A549 (cell line): Measurements from ENCODE around the gene PRR15L. TPM values are rescaled to one million over a fixed set of nuclear protein-coding genes. Genes with fewer than 3 reads are reported as not detected.

ENCODE experiments used
- ATAC-seq, 2 experiments: fragments of 200-7000 bp in 1 of 2; fragments of >200 bp in 1 of 2; cut with Nextera tagmentation in 1 of 2; cut with Tn5 transposase in 1 of 2; 3 replicates each; pipeline versions ENCODE4 v1.8.0 to v1.9.1; 2018 to 2020; ENCODE audit warnings: mild to moderate bottlenecking in 1 of 2, moderate library complexity in 1 of 2
- CTCF ChIA-PET: fragments of 300-600 bp; sonication (Branson Sonifier 250); formaldehyde crosslinking; extraction: SDS; loops from one replicate; lab custom pipeline; 2021; ENCODE audit warnings: antibody characterized with exemption, inconsistent platforms; lab: Yijun Ruan, JAX
- POLR2A ChIA-PET: fragments of 350-600 bp; formaldehyde crosslinking; extraction: SDS; loops from one replicate; lab custom pipeline; 2021; ENCODE audit warnings: antibody characterized with exemption, inconsistent platforms; lab: Yijun Ruan, JAX
- DNase-seq, 2 experiments: peaks; one replicate each; pipeline versions ENCODE4 v3.0.0 to v3.0.0-alpha.2; 2011 to 2016; ENCODE audit warnings: low read depth in 1 of 2, low spot score in 1 of 2
- FAIRE-seq: peaks from 2 replicates; lab custom pipeline; 2011; peaks lifted over from hg19 to GRCh38; lab: Jason Lieb, UNC
- H3K27ac ChIP-seq, 2 experiments: fragments of >200 bp; sonication (Bioruptor Twin); formaldehyde crosslinking; 3 replicates each; pipeline ENCODE4 v1.5.1; 2016 to 2017
- H3K4me1 ChIP-seq: fragments of >200 bp; sonication (Bioruptor Twin); formaldehyde crosslinking; 3 replicates; pipeline ENCODE4 v1.6.1; 2016
- H3K4me2 ChIP-seq: fragments of >200 bp; sonication (Bioruptor Twin); formaldehyde crosslinking; 3 replicates; pipeline ENCODE4 v1.6.1; 2016
- H3K4me3 ChIP-seq: fragments of >200 bp; sonication (Bioruptor Twin); formaldehyde crosslinking; 3 replicates; pipeline ENCODE4 v1.5.1; 2016
- H3K9me3 ChIP-seq: fragments of >200 bp; sonication (Bioruptor Twin); formaldehyde crosslinking; 3 replicates; pipeline ENCODE4 v1.6.1; 2016
- ATOH8 ChIP-seq: fragments of 250-450 bp; sonication (Bioruptor Pico); IDR thresholded peaks from 2 replicates; pipeline ENCODE4 v1.5.0; 2020; ENCODE audit warnings: low read depth, mild to moderate bottlenecking, moderate library complexity
- BHLHE40 ChIP-seq: IDR thresholded peaks from 2 replicates; pipeline ENCODE4 v1.6.1; 2012; ENCODE audit warnings: low read depth, low read length, inconsistent platforms
- CBX8 ChIP-seq: fragments of 200-600 bp; sonication (generic); IDR thresholded peaks from 2 replicates; pipeline ENCODE4 v1.6.1; 2016
- CHD2 ChIP-seq: fragments of 150-350 bp; IDR thresholded peaks from 2 replicates; pipeline ENCODE4 v1.6.1; 2014; ENCODE audit warnings: low read length; ENCODE audit not compliant: partially characterized antibody
- CHD4 ChIP-seq: fragments of 200-600 bp; sonication (generic); IDR thresholded peaks from 2 replicates; pipeline ENCODE4 v1.6.1; 2016; ENCODE audit warnings: antibody characterized with exemption, mild to moderate bottlenecking, borderline replicate concordance
- EHF ChIP-seq: fragments of 250-450 bp; sonication (Bioruptor Pico); IDR thresholded peaks from 2 replicates; pipeline ENCODE4 v1.5.0; 2020; ENCODE audit warnings: mild to moderate bottlenecking
- ELK1 ChIP-seq: fragments of 150-350 bp; IDR thresholded peaks from 2 replicates; pipeline ENCODE4 v1.6.1; 2014; ENCODE audit warnings: low read depth, mild to moderate bottlenecking, low read length
- EP300 ChIP-seq, 2 experiments: fragments of >200 bp; sonication (Bioruptor Twin); formaldehyde crosslinking; IDR thresholded peaks; 2 replicates in 1 of 2; 3 replicates in 1 of 2; pipeline ENCODE4 v1.6.1; 2016 to 2017
- FOSL2 ChIP-seq, 2 experiments: fragments of 450-650 bp in 1 of 2; fragments of >200 bp in 1 of 2; sonication (Bioruptor Twin) in 1 of 2; formaldehyde crosslinking; IDR thresholded peaks; 2 replicates each; pipeline versions ENCODE4 v1.5.0 to v1.6.1; 2016 to 2020; ENCODE audit warnings: mild to moderate bottlenecking in 1 of 2, moderate library complexity in 1 of 2
- FOXS1 ChIP-seq: fragments of 250-450 bp; sonication (Bioruptor Pico); IDR thresholded peaks from 2 replicates; pipeline ENCODE4 v1.5.0; 2020; ENCODE audit warnings: mild to moderate bottlenecking, moderate library complexity
- HDAC2 ChIP-seq: fragments of 200-600 bp; sonication (generic); IDR thresholded peaks from 2 replicates; pipeline ENCODE4 v1.6.1; 2016
- HEYL ChIP-seq: fragments of 250-450 bp; sonication (Bioruptor Pico); IDR thresholded peaks from 2 replicates; pipeline ENCODE4 v1.8.0; 2021; ENCODE audit warnings: mild to moderate bottlenecking, moderate library complexity
- HOXA7 ChIP-seq: fragments of 250-450 bp; sonication (Bioruptor Pico); IDR thresholded peaks from 2 replicates; pipeline ENCODE4 v1.5.0; 2020; ENCODE audit warnings: mild to moderate bottlenecking, moderate library complexity
- KDM5A ChIP-seq: fragments of 200-600 bp; sonication (generic); IDR thresholded peaks from 2 replicates; pipeline ENCODE4 v1.6.1; 2016; ENCODE audit warnings: antibody characterized with exemption, mild to moderate bottlenecking
- MAX ChIP-seq: IDR thresholded peaks from 2 replicates; pipeline ENCODE4 v1.6.1; 2012
- MYC ChIP-seq: IDR thresholded peaks from 2 replicates; pipeline ENCODE4 v1.6.1; 2012; ENCODE audit warnings: mild to moderate bottlenecking, inconsistent platforms, low read length, improper control_type of control experiment, borderline replicate concordance
- RARB ChIP-seq: fragments of 250-450 bp; sonication (Bioruptor Pico); IDR thresholded peaks from 2 replicates; pipeline ENCODE4 v1.8.0; 2021; ENCODE audit warnings: mild to moderate bottlenecking, moderate library complexity
- RFX5 ChIP-seq: fragments of 450-650 bp; IDR thresholded peaks from 2 replicates; pipeline ENCODE4 v1.7.1; 2014; ENCODE audit warnings: antibody characterized with exemption, mild to moderate bottlenecking, moderate library complexity
- RNF2 ChIP-seq: fragments of 200-600 bp; sonication (generic); IDR thresholded peaks from 2 replicates; pipeline ENCODE4 v1.6.1; 2016; ENCODE audit warnings: low read depth, mild to moderate bottlenecking, antibody characterized with exemption, moderate library complexity, borderline replicate concordance
- SMC3 ChIP-seq: fragments of >200 bp; sonication (Bioruptor Twin); formaldehyde crosslinking; IDR thresholded peaks from 3 replicates; pipeline ENCODE4 v1.6.1; 2018; ENCODE audit warnings: inconsistent platforms
- USF2 ChIP-seq: fragments of 450-650 bp; IDR thresholded peaks from 2 replicates; pipeline ENCODE4 v1.6.1; 2014; ENCODE audit warnings: antibody characterized with exemption
- ZSCAN20 ChIP-seq: fragments of 250-450 bp; sonication (Bioruptor Pico); IDR thresholded peaks from 2 replicates; pipeline ENCODE4 v1.8.0; 2022; ENCODE audit warnings: mild to moderate bottlenecking, moderate library complexity
- WGBS: methylation state at CpG from one replicate; pipeline ENCODE4 v1.1.6; 2017; ENCODE audit errors: missing lambda C conversion rate; 5-methylcytosine and 5-hydroxymethylcytosine counted together
- polyA plus RNA-seq, 4 experiments: library from polyadenylated mRNA; depleted of rRNA in 3 of 4; stranded (reverse); fragments of >200 nt; fragmentation: RNase III in 1 of 4; extraction: RNeasy Plus Mini Kit Qiagen cat#74134 plus additional on column Dnase treatment in 1 of 4; gene quantifications; 2 replicates in 3 of 4; 3 replicates in 1 of 4; pipeline ENCODE4 v1.2.3, GENCODE V29; 2011 to 2017
- TF ChIP-seq, protein P1 (sequence below): fragments of 200-600 bp; sonication (generic); IDR thresholded peaks from 2 replicates; pipeline ENCODE4 v1.6.1; 2016; ENCODE audit warnings: antibody characterized with exemption, mild to moderate bottlenecking, moderate library complexity
- TF ChIP-seq, protein P2 (sequence below): IDR thresholded peaks from 2 replicates; pipeline ENCODE4 v1.6.1; 2012; ENCODE audit warnings: low read depth, borderline replicate concordance

Gene PRR15L
- polyA plus RNA-seq, 2 of the 4 experiments (the other 2 are of a cell fraction): 1.6 to 2.2 TPM

GRCh38 chr17:47975189-47975822 lies 17.6 kb upstream of the PRR15L start:
- 82% methylated on average over 15 of the region's 15 CpGs for WGBS
- Histone ChIP-seq H3K27ac (no peak overlapping the region), H3K9me3 (no peaks in the 10 kb centered on the region), H3K4me2 (no peak overlapping the region), H3K4me1 (peaks cover 10% of the 10 kb centered on the region), H3K4me3 (no peak overlapping the region)
- FAIRE-seq (no peak), DNase-seq (no peak), ATAC-seq (no peak)
- POLR2A ChIA-PET: no interaction called here
- CTCF ChIA-PET: interaction anchor here (1.1 to 38.7 kb wide), 7 partner anchors 11 to 133 kb away, joined by 3 to 1426 read pairs (median 21); partner anchors contain the start of genes PNPO, PRR15L and SCRN2
- TF ChIP-seq MYC (no peak), ATOH8 (CRISPR knock-in tag) (no peak), FOSL2 (IDR thresholded peaks at IDR 0.05) (no peak), FOSL2 (CRISPR knock-in tag; IDR thresholded peaks at IDR 0.05) (no peak), CBX8 (no peak), HEYL (CRISPR knock-in tag) (no peak), CHD2 (no peak), EHF (no peak), ZSCAN20 (no peak), RFX5 (no peak), RNF2 (no peak), HOXA7 (no peak), CHD4 (no peak), BHLHE40 (no peak)
- TF ChIP-seq, protein P1, sequence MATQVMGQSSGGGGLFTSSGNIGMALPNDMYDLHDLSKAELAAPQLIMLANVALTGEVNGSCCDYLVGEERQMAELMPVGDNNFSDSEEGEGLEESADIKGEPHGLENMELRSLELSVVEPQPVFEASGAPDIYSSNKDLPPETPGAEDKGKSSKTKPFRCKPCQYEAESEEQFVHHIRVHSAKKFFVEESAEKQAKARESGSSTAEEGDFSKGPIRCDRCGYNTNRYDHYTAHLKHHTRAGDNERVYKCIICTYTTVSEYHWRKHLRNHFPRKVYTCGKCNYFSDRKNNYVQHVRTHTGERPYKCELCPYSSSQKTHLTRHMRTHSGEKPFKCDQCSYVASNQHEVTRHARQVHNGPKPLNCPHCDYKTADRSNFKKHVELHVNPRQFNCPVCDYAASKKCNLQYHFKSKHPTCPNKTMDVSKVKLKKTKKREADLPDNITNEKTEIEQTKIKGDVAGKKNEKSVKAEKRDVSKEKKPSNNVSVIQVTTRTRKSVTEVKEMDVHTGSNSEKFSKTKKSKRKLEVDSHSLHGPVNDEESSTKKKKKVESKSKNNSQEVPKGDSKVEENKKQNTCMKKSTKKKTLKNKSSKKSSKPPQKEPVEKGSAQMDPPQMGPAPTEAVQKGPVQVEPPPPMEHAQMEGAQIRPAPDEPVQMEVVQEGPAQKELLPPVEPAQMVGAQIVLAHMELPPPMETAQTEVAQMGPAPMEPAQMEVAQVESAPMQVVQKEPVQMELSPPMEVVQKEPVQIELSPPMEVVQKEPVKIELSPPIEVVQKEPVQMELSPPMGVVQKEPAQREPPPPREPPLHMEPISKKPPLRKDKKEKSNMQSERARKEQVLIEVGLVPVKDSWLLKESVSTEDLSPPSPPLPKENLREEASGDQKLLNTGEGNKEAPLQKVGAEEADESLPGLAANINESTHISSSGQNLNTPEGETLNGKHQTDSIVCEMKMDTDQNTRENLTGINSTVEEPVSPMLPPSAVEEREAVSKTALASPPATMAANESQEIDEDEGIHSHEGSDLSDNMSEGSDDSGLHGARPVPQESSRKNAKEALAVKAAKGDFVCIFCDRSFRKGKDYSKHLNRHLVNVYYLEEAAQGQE: no peak
- TF ChIP-seq, protein P2, sequence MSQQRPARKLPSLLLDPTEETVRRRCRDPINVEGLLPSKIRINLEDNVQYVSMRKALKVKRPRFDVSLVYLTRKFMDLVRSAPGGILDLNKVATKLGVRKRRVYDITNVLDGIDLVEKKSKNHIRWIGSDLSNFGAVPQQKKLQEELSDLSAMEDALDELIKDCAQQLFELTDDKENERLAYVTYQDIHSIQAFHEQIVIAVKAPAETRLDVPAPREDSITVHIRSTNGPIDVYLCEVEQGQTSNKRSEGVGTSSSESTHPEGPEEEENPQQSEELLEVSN: no peak
- TF ChIP-seq, all 56 proteins: peak for 0

- no peak overlapping the region for H3K27ac ChIP-seq
- peaks cover 20% of the 10 kb centered on the region for H3K4me1 ChIP-seq
- 92% methylated on average over 8 of the region's 8 CpGs for WGBS
- ChIA-PET CTCF (interaction anchor here (0.6 to 38.7 kb wide), 10 partner anchors 9 to 848 kb away, joined by 3 to 1426 read pairs (median 9); partner anchors contain the start of genes PNPO, PRR15L and SCRN2), POLR2A (no interaction called here)
- FAIRE-seq (no peak), ATAC-seq (no peak), DNase-seq (no peak)
- H3K4me2 ChIP-seq: no peak overlapping the region
- no peak overlapping the region for H3K4me3 ChIP-seq
- no peaks in the 10 kb centered on the region for H3K9me3 ChIP-seq
- no peak for TF ChIP-seq MAX
- TF ChIP-seq ATOH8 (CRISPR knock-in tag): no peak
- TF ChIP-seq CHD4: no peak
- TF ChIP-seq CHD2: no peak
- TF ChIP-seq, protein P1: no peak
- no peak for TF ChIP-seq EP300 (IDR thresholded peaks at IDR 0.05)
- TF ChIP-seq HDAC2: no peak
- TF ChIP-seq KDM5A: no peak
- no peak for TF ChIP-seq RARB
- TF ChIP-seq ELK1: no peak
- no peak for TF ChIP-seq USF2
- no peak for TF ChIP-seq FOXS1
- TF ChIP-seq SMC3: no peak
Observed at GRCh38 chr17:47973541-47973940, 15.9 kb upstream of the PRR15L start.
